ENCODE data around the gene LAS1L.

The LAS1L gene

GRCh38 chrX:65551489-65552339 is 17.1 kb upstream of the LAS1L start:
- Histone ChIP-seq H3K27ac (no peak overlapping the region), H3K9me3 (peaks cover 13% of the 10 kb centered on the region; the same call in 1 of the 2 replicates), H3K36me3 (no peaks in the 10 kb centered on the region), H3K4me3 (no peak overlapping the region), H4K20me1 (no peaks in the 10 kb centered on the region), H3K4me1 (peaks cover 5% of the 10 kb centered on the region; the same call in 1 of the 2 replicates), H3K27me3 (peaks cover 53% of the 10 kb centered on the region), H3K4me2 (no peak overlapping the region), H3K9ac (no peak overlapping the region)
- TF ChIP-seq Cebpa-rat (IDR thresholded peaks at IDR 0.05) = no peak

DNA sequence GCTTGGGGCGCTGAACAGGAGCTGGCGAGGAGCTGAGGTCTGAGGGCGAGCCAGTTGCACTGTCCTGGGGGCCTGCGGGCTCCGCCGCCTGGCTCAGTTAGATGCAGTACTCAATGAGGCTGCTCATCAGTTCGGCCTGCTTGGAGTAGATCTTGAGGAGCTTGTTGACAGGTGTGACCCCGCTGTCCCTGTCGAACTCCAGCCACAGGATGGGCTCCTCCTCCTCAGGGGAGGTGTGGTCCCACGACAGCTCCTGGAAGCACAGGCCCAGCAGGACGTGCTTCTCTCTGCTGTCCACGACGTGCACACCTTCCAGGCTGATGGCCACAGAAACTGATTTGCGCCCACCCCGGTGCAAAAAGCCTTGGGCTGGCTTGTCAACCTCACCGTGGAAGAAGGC is 16.5 kb upstream of the LAS1L start:
- no peaks in the 10 kb centered on the region for H4K20me1 ChIP-seq
- H3K36me3 ChIP-seq = no peaks in the 10 kb centered on the region
- H3K9ac ChIP-seq = no peak overlapping the region
- peaks cover 5% of the 10 kb centered on the region; the same call in 1 of the 2 replicates for H3K4me1 ChIP-seq
- no peak overlapping the region for H3K27ac ChIP-seq
- H3K4me3 ChIP-seq = no peak overlapping the region
- H3K9me3 ChIP-seq = peaks cover 13% of the 10 kb centered on the region; the same call in 1 of the 2 replicates
- peaks cover 54% of the 10 kb centered on the region for H3K27me3 ChIP-seq
- TF ChIP-seq Cebpa-rat (IDR thresholded peaks at IDR 0.05) = no peak
- H3K4me2 ChIP-seq = no peak overlapping the region

GRCh38 chrX:65545456-65545855 is 10.9 kb upstream of the LAS1L start:
- Histone ChIP-seq H3K9me3 (no peaks in the 10 kb centered on the region), H3K4me2 (no peak overlapping the region), H3K27me3 (peaks cover 65% of the 10 kb centered on the region), H3K27ac (no peak overlapping the region), H3K4me1 (peaks cover 5% of the 10 kb centered on the region; the same call in 1 of the 2 replicates), H4K20me1 (no peaks in the 10 kb centered on the region), H3K36me3 (no peaks in the 10 kb centered on the region), H3K9ac (no peak overlapping the region), H3K4me3 (no peak overlapping the region)
- TF ChIP-seq Cebpa-rat (IDR thresholded peaks at IDR 0.05) = no peak

GRCh38 chrX:65537229-65537628 is 2.6 kb upstream of the LAS1L start:
- Histone ChIP-seq H3K4me1 (peaks cover 10% of the 10 kb centered on the region), H4K20me1 (peaks cover 19% of the 10 kb centered on the region), H3K27me3 (peaks cover 46% of the 10 kb centered on the region), H3K27ac (no peak overlapping the region), H3K9me3 (no peaks in the 10 kb centered on the region), H3K4me2 (no peak overlapping the region), H3K9ac (no peak overlapping the region), H3K4me3 (no peak overlapping the region), H3K36me3 (peaks cover 3% of the 10 kb centered on the region)
- TF ChIP-seq Cebpa-rat (IDR thresholded peaks at IDR 0.05) = no peak

- Histone ChIP-seq H4K20me1 (peaks cover 28% of the 10 kb centered on the region), H3K9me3 (no peaks in the 10 kb centered on the region), H3K4me2 (no peak overlapping the region), H3K4me1 (peaks cover 10% of the 10 kb centered on the region), H3K4me3 (no peak overlapping the region), H3K36me3 (peaks cover 12% of the 10 kb centered on the region), H3K27ac (no peak overlapping the region), H3K27me3 (peaks cover 48% of the 10 kb centered on the region), H3K9ac (no peak overlapping the region)
- TF ChIP-seq Cebpa-rat (IDR thresholded peaks at IDR 0.05) = no peak
These were observed 1.7 kb upstream of the LAS1L start for GRCh38 chrX:65536291-65536690.

GRCh38 chrX:65532016-65532415 is 2.6 kb downstream of the LAS1L start:
- peaks cover 79% of the 10 kb centered on the region for H3K27me3 ChIP-seq
- H4K20me1 ChIP-seq = peaks cover 64% of the 10 kb centered on the region
- peaks cover 18% of the 10 kb centered on the region for H3K4me1 ChIP-seq
- H3K27ac ChIP-seq = no peak overlapping the region
- H3K4me2 ChIP-seq = no peak overlapping the region
- H3K9me3 ChIP-seq = no peaks in the 10 kb centered on the region
- no peak overlapping the region for H3K4me3 ChIP-seq
- H3K9ac ChIP-seq = no peak overlapping the region
- H3K36me3 ChIP-seq = peaks cover 53% of the 10 kb centered on the region
- no peak for TF ChIP-seq Cebpa-rat (IDR thresholded peaks at IDR 0.05)

- peak overlapping the region; percentile 59 for H3K4me2 ChIP-seq
- no peak overlapping the region for H3K4me3 ChIP-seq
- peaks cover 71% of the 10 kb centered on the region for H3K27me3 ChIP-seq
- no peaks in the 10 kb centered on the region for H3K9me3 ChIP-seq
- no peak for TF ChIP-seq Cebpa-rat (IDR thresholded peaks at IDR 0.05)
- H3K27ac ChIP-seq = peak overlapping the region; percentile 38; the same call in 1 of the 2 replicates
- H3K9ac ChIP-seq = no peak overlapping the region
- H3K36me3 ChIP-seq = peaks cover 82% of the 10 kb centered on the region
- H4K20me1 ChIP-seq = peaks cover 75% of the 10 kb centered on the region
- H3K4me1 ChIP-seq = peaks cover 18% of the 10 kb centered on the region
These were observed 5.8 kb downstream of the LAS1L start for GRCh38 chrX:65528705-65529340.

DNA sequence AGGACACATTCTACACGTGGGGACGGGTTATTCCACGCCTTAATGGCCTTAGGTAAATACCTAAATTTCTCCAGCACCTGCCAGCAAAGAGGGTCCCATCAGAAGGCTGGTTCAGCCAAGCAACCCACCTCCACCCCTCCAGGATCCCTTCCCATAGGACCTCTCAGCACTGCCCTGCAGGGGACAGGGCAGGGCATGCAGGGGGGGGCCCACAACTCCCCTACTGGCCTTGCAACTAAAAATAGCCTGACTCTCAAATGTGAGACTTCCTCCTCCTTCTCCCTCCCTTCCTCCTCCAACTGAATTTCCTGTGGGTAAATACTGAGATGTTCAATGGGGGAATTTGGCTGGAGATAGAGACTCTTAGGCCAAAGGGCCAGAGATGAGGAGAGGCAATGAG is 6.3 kb downstream of the LAS1L start:
- peaks cover 66% of the 10 kb centered on the region for H3K27me3 ChIP-seq
- no peaks in the 10 kb centered on the region for H3K9me3 ChIP-seq
- H3K9ac ChIP-seq = no peak overlapping the region
- peaks cover 15% of the 10 kb centered on the region for H3K4me1 ChIP-seq
- peaks cover 70% of the 10 kb centered on the region for H4K20me1 ChIP-seq
- peak overlapping the region; percentile 38; the same call in 1 of the 2 replicates for H3K27ac ChIP-seq
- no peak overlapping the region for H3K4me3 ChIP-seq
- peaks cover 87% of the 10 kb centered on the region for H3K36me3 ChIP-seq
- H3K4me2 ChIP-seq = peak overlapping the region; percentile 59
- TF ChIP-seq Cebpa-rat (IDR thresholded peaks at IDR 0.05) = no peak

GRCh38 chrX:65524139-65524538 is 10.4 kb downstream of the LAS1L start:
- Histone ChIP-seq H3K36me3 (peaks cover 94% of the 10 kb centered on the region), H3K4me2 (no peak overlapping the region), H3K9me3 (no peaks in the 10 kb centered on the region), H3K27ac (no peak overlapping the region), H3K4me3 (no peak overlapping the region), H3K4me1 (peaks cover 8% of the 10 kb centered on the region), H3K27me3 (peaks cover 48% of the 10 kb centered on the region), H3K9ac (no peak overlapping the region), H4K20me1 (peaks cover 42% of the 10 kb centered on the region)
- TF ChIP-seq Cebpa-rat (IDR thresholded peaks at IDR 0.05) = no peak
